H9 (cell line): ENCODE data around the gene FHOD3. TPM values are rescaled to one million over a fixed set of nuclear protein-coding genes. Genes with fewer than 3 reads are reported as not detected.

Experiments
- DNase-seq: peaks from one replicate; pipeline ENCODE4 v3.0.0-alpha.2; 2017
- H2AFZ ChIP-seq: one replicate; pipeline ENCODE4 v1.6.1; 2013; ENCODE audit warnings: mild to moderate bottlenecking, low read length, control low read depth, moderate library complexity
- H2AK5ac ChIP-seq: 2 replicates; pipeline ENCODE4 v1.6.1; 2013; ENCODE audit warnings: low read length, control low read depth, mixed read lengths; ENCODE audit not compliant: insufficient read length
- H2BK120ac ChIP-seq: one replicate; pipeline ENCODE4 v1.6.1; 2013; ENCODE audit warnings: low read depth, mild to moderate bottlenecking, low read length, control low read depth, inconsistent platforms; ENCODE audit not compliant: poor library complexity, severe bottlenecking
- H2BK12ac ChIP-seq: 2 replicates; pipeline ENCODE4 v1.6.1; 2013; ENCODE audit warnings: low read length, control low read depth, mixed read lengths, low read depth; ENCODE audit not compliant: insufficient read length
- H2BK15ac ChIP-seq: 2 replicates; pipeline ENCODE4 v1.6.1; 2013; ENCODE audit warnings: low read depth, low read length, control low read depth
- H2BK20ac ChIP-seq: one replicate; pipeline ENCODE4 v1.6.1; 2013; ENCODE audit warnings: low read depth, mild to moderate bottlenecking, low read length, control low read depth, inconsistent platforms; ENCODE audit not compliant: poor library complexity, severe bottlenecking
- H2BK5ac ChIP-seq: 2 replicates; pipeline ENCODE4 v1.6.1; 2013; ENCODE audit warnings: low read length, control low read depth, mixed read lengths; ENCODE audit not compliant: insufficient read length
- H3K14ac ChIP-seq: 2 replicates; pipeline ENCODE4 v1.6.1; 2013; ENCODE audit warnings: low read length, control low read depth; ENCODE audit not compliant: insufficient read depth
- H3K18ac ChIP-seq: 2 replicates; pipeline ENCODE4 v1.6.1; 2013; ENCODE audit warnings: low read depth, mild to moderate bottlenecking, mixed read lengths, low read length, control low read depth; ENCODE audit not compliant: insufficient read length
- H3K23ac ChIP-seq: 2 replicates; pipeline ENCODE4 v1.6.1; 2013; ENCODE audit warnings: low read length, control low read depth, mixed read lengths, low read depth; ENCODE audit not compliant: insufficient read length
- H3K23me2 ChIP-seq: 2 replicates; pipeline ENCODE4 v1.6.1; 2013; ENCODE audit warnings: low read depth, mild to moderate bottlenecking, mixed read lengths, low read length, control low read depth; ENCODE audit not compliant: insufficient read length, poor library complexity, severe bottlenecking
- H3K27ac ChIP-seq: 2 replicates; pipeline ENCODE4 v1.5.1; 2013; ENCODE audit warnings: low read length, control low read depth, mixed read lengths, low read depth; ENCODE audit not compliant: insufficient read length
- H3K27me3 ChIP-seq: 2 replicates; pipeline ENCODE4 v1.6.1; 2013; ENCODE audit warnings: low read length, control low read depth, inconsistent platforms; ENCODE audit not compliant: insufficient read depth
- H3K4ac ChIP-seq: 2 replicates; pipeline ENCODE4 v1.6.1; 2013; ENCODE audit warnings: low read depth, mild to moderate bottlenecking, control low read depth, inconsistent platforms, low read length, moderate library complexity
- H3K4me1 ChIP-seq: 2 replicates; pipeline ENCODE4 v1.6.1; 2013; ENCODE audit warnings: low read length, control low read depth, inconsistent platforms; ENCODE audit not compliant: insufficient read depth
- H3K4me2 ChIP-seq: 2 replicates; pipeline ENCODE4 v1.6.1; 2013; ENCODE audit warnings: low read length, control low read depth, mixed read lengths; ENCODE audit not compliant: insufficient read length, insufficient read depth
- H3K56ac ChIP-seq: 2 replicates; pipeline ENCODE4 v1.6.1; 2013; ENCODE audit warnings: low read depth, mild to moderate bottlenecking, mixed read lengths, low read length, control low read depth; ENCODE audit not compliant: insufficient read length
- H3K79me1 ChIP-seq: 2 replicates; pipeline ENCODE4 v1.6.1; 2013; ENCODE audit warnings: low read depth, mild to moderate bottlenecking, moderate library complexity, low read length, control low read depth, inconsistent platforms; ENCODE audit not compliant: insufficient read depth, poor library complexity, severe bottlenecking
- H3K79me2 ChIP-seq: 2 replicates; pipeline ENCODE4 v1.6.1; 2013; ENCODE audit warnings: low read length, control low read depth, inconsistent platforms; ENCODE audit not compliant: insufficient read depth
- H3K9ac ChIP-seq: 2 replicates; pipeline ENCODE4 v1.6.1; 2013; ENCODE audit warnings: low read length, control low read depth, mixed read lengths; ENCODE audit not compliant: insufficient read length; ENCODE audit errors: extremely low read depth
- H3K9me3 ChIP-seq: one replicate; pipeline ENCODE4 v1.6.1; 2013; ENCODE audit warnings: low read depth, low read length, inconsistent platforms; ENCODE audit not compliant: control insufficient read depth
- H3T11ph ChIP-seq: one replicate; pipeline ENCODE4 v1.6.1; 2013; ENCODE audit warnings: mild to moderate bottlenecking, low read length, control low read depth, inconsistent platforms
- H4K20me1 ChIP-seq: one replicate; pipeline ENCODE4 v1.6.1; 2013; ENCODE audit not compliant: control insufficient read depth, insufficient read length, insufficient read depth
- H4K5ac ChIP-seq: 2 replicates; pipeline ENCODE4 v1.6.1; 2013; ENCODE audit warnings: low read depth, mild to moderate bottlenecking, mixed read lengths, low read length, control low read depth; ENCODE audit not compliant: insufficient read length
- H4K8ac ChIP-seq: replicated peaks from 2 replicates; pipeline ENCODE4 v1.6.1; 2013; ENCODE audit warnings: low read length, control low read depth, mixed read lengths, low read depth; ENCODE audit not compliant: insufficient read length
- H4K91ac ChIP-seq: 2 replicates; pipeline ENCODE4 v1.6.1; 2013; ENCODE audit warnings: low read depth, mild to moderate bottlenecking, moderate library complexity, mixed read lengths, low read length, control low read depth; ENCODE audit not compliant: insufficient read length
- H3K27ac Mint-ChIP-seq, 3 experiments: 2 replicates in 2 of 3; 3 replicates in 1 of 3; pipeline ENCODE4 v1.8.0; 2020 to 2021; ENCODE audit warnings: mixed read lengths in 3 of 3, mild to moderate bottlenecking in 1 of 3, moderate library complexity in 1 of 3
- H3K27me3 Mint-ChIP-seq: 2 replicates; pipeline ENCODE4 v1.8.0; 2021; ENCODE audit warnings: low read depth, mild to moderate bottlenecking, moderate library complexity, mixed read lengths
- H3K36me3 Mint-ChIP-seq, 3 experiments: 2 replicates in 2 of 3; 3 replicates in 1 of 3; pipeline ENCODE4 v1.8.0; 2020 to 2021; ENCODE audit warnings: low read depth in 3 of 3, mixed read lengths in 3 of 3; ENCODE audit not compliant: insufficient read depth in 1 of 3
- H3K4me1 Mint-ChIP-seq, 2 experiments: 2 replicates each; pipeline ENCODE4 v1.8.0; 2020; ENCODE audit warnings: mixed read lengths in 2 of 2
- H3K4me3 Mint-ChIP-seq, 2 experiments: 2 replicates in 1 of 2; 3 replicates in 1 of 2; pipeline ENCODE4 v1.8.0; 2020 to 2021; ENCODE audit warnings: mild to moderate bottlenecking in 2 of 2, mixed read lengths in 2 of 2, moderate library complexity in 1 of 2
- H3K9me3 Mint-ChIP-seq, 2 experiments: 2 replicates in 1 of 2; 3 replicates in 1 of 2; pipeline ENCODE4 v1.8.0; 2020; ENCODE audit warnings: mild to moderate bottlenecking in 2 of 2, mixed read lengths in 2 of 2, moderate library complexity in 1 of 2
- CTCF ChIP-seq: fragments of 200-600 bp; sonication (generic); conservative IDR thresholded peaks from 3 replicates; pipeline ENCODE4 v1.8.0; 2021; ENCODE audit warnings: antibody characterized with exemption, mild to moderate bottlenecking
- WGBS: extraction: QIAGEN DNeasy Blood & Tissue Kit; methylation state at CpG from one replicate; pipeline ENCODE4 v1.1.7; 2013; ENCODE audit warnings: missing lambda C conversion rate, low lambda C conversion rate, mixed read lengths; ENCODE audit not compliant: insufficient read length; ENCODE audit errors: extremely low coverage; 5-methylcytosine and 5-hydroxymethylcytosine counted together
- total RNA-seq: library from RNA; stranded (reverse); gene quantifications from 2 replicates; pipeline ENCODE4 v1.2.1, GENCODE V29; 2021

The FHOD3 gene
- total RNA-seq, 1 experiment from 2014 or later = 8.0 TPM

GRCh38 chr18:36499938-36500337 is 202.4 kb downstream of the FHOD3 start:
- H3K4me1 ChIP-seq = no peaks in the 10 kb centered on the region
- H4K8ac ChIP-seq = no peak overlapping the region
- H3K4ac ChIP-seq = no peak overlapping the region
- H3K23me2 ChIP-seq = no peaks in the 10 kb centered on the region
- no peak overlapping the region for H4K91ac ChIP-seq
- no peak for DNase-seq
- no peaks in the 10 kb centered on the region for H4K20me1 ChIP-seq
- H3K4me3 Mint-ChIP-seq = no peak overlapping the region
- peaks cover 13 to 16% of the 10 kb centered on the region in 2 experiments for H3K4me1 Mint-ChIP-seq
- H3K18ac ChIP-seq = no peak overlapping the region
- H2BK15ac ChIP-seq = no peak overlapping the region
- peaks cover 4 to 13% (median 13%) of the 10 kb centered on the region in 3 experiments; a peak in 5 of 7 replicates for H3K36me3 Mint-ChIP-seq
- no peak overlapping the region for H3T11ph ChIP-seq
- no peak overlapping the region for H2AK5ac ChIP-seq
- peaks cover 0 to 2% of the 10 kb centered on the region in 2 experiments; a peak in 2 of 5 replicates for H3K9me3 Mint-ChIP-seq
- no peak overlapping the region for H3K23ac ChIP-seq
- WGBS = no CpG with 5 or more reads among the region's 3 CpGs
- H3K27ac Mint-ChIP-seq = no peak overlapping the region
- no peak overlapping the region for H3K14ac ChIP-seq
- H3K56ac ChIP-seq = no peak overlapping the region
- H2BK20ac ChIP-seq = no peak overlapping the region
- no peak overlapping the region for H4K5ac ChIP-seq
- H3K9me3 ChIP-seq = no peaks in the 10 kb centered on the region
- H2BK120ac ChIP-seq = no peak overlapping the region
- TF ChIP-seq CTCF = no peak
- H2BK5ac ChIP-seq = no peak overlapping the region
- H2AFZ ChIP-seq = no peak overlapping the region
- no peak overlapping the region for H3K27ac ChIP-seq
- no peaks in the 10 kb centered on the region for H3K27me3 Mint-ChIP-seq
- no peaks in the 10 kb centered on the region for H3K79me2 ChIP-seq
- H2BK12ac ChIP-seq = no peak overlapping the region
- no peaks in the 10 kb centered on the region for H3K79me1 ChIP-seq
- H3K27me3 ChIP-seq = no peaks in the 10 kb centered on the region
- no peak overlapping the region for H3K9ac ChIP-seq
- no peak overlapping the region for H3K4me2 ChIP-seq
